ENCODE results near the gene ADAD2.

DNA sequence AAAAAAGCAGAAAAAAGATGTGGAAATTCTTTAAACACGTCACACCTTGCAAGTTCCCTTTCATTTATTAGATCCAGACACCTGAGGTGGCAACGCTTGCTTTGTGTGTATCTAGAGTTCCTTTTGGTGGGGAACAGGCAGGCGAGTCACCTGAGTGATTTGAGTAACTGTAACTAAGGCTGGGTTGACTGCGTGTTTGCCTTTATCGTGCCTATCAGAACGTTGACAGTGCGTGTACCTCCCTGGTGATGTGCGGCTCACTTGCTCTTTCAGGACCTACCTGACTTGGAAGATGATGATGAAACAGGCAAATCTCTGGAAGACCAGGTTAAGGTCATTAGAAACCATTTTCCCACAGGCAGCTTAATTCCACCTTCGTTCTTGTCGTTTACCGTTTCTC, 16.6 kb upstream of the ADAD2 start:
- TF ChIP-seq POLR2AphosphoS5 (IDR thresholded peaks at IDR 0.05; ENCODE audit: low read depth, low read length) (no peak), REST (IDR thresholded peaks at IDR 0.05; ENCODE audit: insufficient read depth in 1 of 2, low read depth in 2 of 2, low read length in 2 of 2) (no peak)

Data from PFSK-1 (cell line).